Common myeloid progenitor, CD34-positive (primary cell): ENCODE measurements around the gene RABL2B. TPM values are rescaled to one million over a fixed set of nuclear protein-coding genes. Genes with fewer than 3 reads are reported as not detected.
"Not testable (repeated sequence)": the region's sequence is repeated elsewhere in the genome, so short reads cannot be mapped to it uniquely, and the experiment has no call there.

Experiments used
- CTCF ChIA-PET: fragments of 350-600 bp; sonication (Branson Sonifier 250); formaldehyde crosslinking; loops from one replicate; lab custom pipeline; 2021; ENCODE audit warnings: antibody characterized with exemption; lab: Charles Lee
- POLR2A ChIA-PET: fragments of 350-600 bp; sonication (Branson Sonifier 250); formaldehyde crosslinking; loops from one replicate; lab custom pipeline; 2021; ENCODE audit warnings: antibody characterized with exemption; lab: Charles Lee
- DNase-seq, 3 donors: peaks; one replicate each; pipeline versions ENCODE4 v3.0.0 to v3.0.0-alpha.2; 2013
- H3K27ac ChIP-seq, 2 experiments: 1 replicate in 1 of 2; 2 replicates in 1 of 2; pipeline ENCODE4 v1.7.0; 2013; ENCODE audit warnings: inconsistent platforms in 2 of 2, low read length in 2 of 2, mild to moderate bottlenecking in 2 of 2, low read depth in 1 of 2, moderate library complexity in 1 of 2; ENCODE audit not compliant: severe bottlenecking in 2 of 2, insufficient read depth in 1 of 2, poor library complexity in 1 of 2
- H3K27me3 ChIP-seq, 5 experiments: replicated peaks in 2 of 5; 1 replicate in 3 of 5; 2 replicates in 2 of 5; pipeline versions ENCODE4 v1.6.1 to v1.7.0; 2013; ENCODE audit warnings: low read length in 4 of 5, mild to moderate bottlenecking in 2 of 5, moderate library complexity in 2 of 5, inconsistent platforms in 1 of 5; ENCODE audit not compliant: insufficient read depth in 5 of 5, control insufficient read depth in 4 of 5
- H3K36me3 ChIP-seq, 4 experiments: 1 replicate in 2 of 4; 2 replicates in 2 of 4; pipeline versions ENCODE4 v1.6.1 to v1.7.0; 2013; ENCODE audit warnings: low read length in 3 of 4, control low read depth in 1 of 4, mild to moderate bottlenecking in 1 of 4; ENCODE audit not compliant: control insufficient read depth in 4 of 4, insufficient read depth in 4 of 4
- H3K4me1 ChIP-seq, 4 experiments: 1 replicate in 3 of 4; 2 replicates in 1 of 4; pipeline versions ENCODE4 v1.6.1 to v1.7.1; 2013; ENCODE audit warnings: low read length in 3 of 4, mild to moderate bottlenecking in 3 of 4, control low read depth in 1 of 4, inconsistent platforms in 1 of 4, moderate library complexity in 1 of 4; ENCODE audit not compliant: control insufficient read depth in 4 of 4, insufficient read depth in 4 of 4; ENCODE audit errors: control extremely low read depth in 1 of 4
- H3K4me3 ChIP-seq, 7 experiments: 1 replicate in 4 of 7; 2 replicates in 3 of 7; pipeline versions ENCODE4 v1.5.1 to v1.7.0; 2013; ENCODE audit warnings: mild to moderate bottlenecking in 7 of 7, low read length in 6 of 7, moderate library complexity in 6 of 7, inconsistent platforms in 2 of 7, low read depth in 2 of 7, control low read depth in 1 of 7; ENCODE audit not compliant: insufficient read depth in 4 of 7, control insufficient read depth in 1 of 7; ENCODE audit errors: extremely low read depth in 1 of 7
- H3K9me3 ChIP-seq, 5 experiments: 1 replicate in 4 of 5; 2 replicates in 1 of 5; pipeline versions ENCODE4 v1.6.1 to v1.7.1; 2013; ENCODE audit warnings: low read length in 4 of 5, mild to moderate bottlenecking in 2 of 5, inconsistent platforms in 1 of 5, low read depth in 1 of 5, moderate library complexity in 1 of 5; ENCODE audit not compliant: control insufficient read depth in 4 of 5, insufficient read depth in 2 of 5; ENCODE audit errors: control extremely low read depth in 1 of 5
- WGBS: methylation state at CpG from one replicate; pipeline ENCODE4 v1.1.5; 2013; ENCODE audit not compliant: insufficient coverage; 5-methylcytosine and 5-hydroxymethylcytosine counted together
- polyA plus RNA-seq: library from polyadenylated mRNA; unstranded; fragments of 120-200 nt; gene quantifications from one replicate; pipeline ENCODE4 v1.2.1, GENCODE V29; 2013

The RABL2B gene
- 29.6 TPM for polyA plus RNA-seq

GRCh38 chr22:50783033-50783879, at the start of gene RABL2B:
RABL2B (minus strand) TSS chr22:50783636; CDS start chr22:50782294, 1,342 bp downstream.
- POLR2A ChIA-PET = not testable (repeated sequence)
- peak; percentile 82 to 87 (median 86) for DNase-seq
- WGBS = no CpG with 5 or more reads among the region's 77 CpGs

DNA sequence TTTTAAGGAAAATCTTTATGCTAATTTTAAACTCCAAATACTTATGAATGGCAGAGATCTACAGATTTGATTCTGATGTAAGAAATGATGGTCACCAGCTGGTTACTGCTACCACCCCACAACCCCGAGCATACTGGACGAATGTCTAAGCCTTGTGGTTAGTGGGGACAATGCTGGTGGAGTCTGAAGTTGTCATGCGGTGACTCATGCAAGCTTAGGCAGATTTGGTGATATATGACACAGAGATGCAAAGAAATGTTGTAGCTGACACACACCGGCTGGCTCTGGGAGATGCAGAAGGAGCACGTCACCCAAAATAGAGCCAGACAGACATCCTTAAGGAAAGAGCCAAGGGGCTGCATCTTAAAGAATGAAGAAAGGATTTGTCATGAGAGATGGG, 3.5 kb upstream of the RABL2B start:
- H3K9me3 ChIP-seq, H3K27ac ChIP-seq, H3K4me1 ChIP-seq, POLR2A ChIA-PET, H3K27me3 ChIP-seq, H3K36me3 ChIP-seq, H3K4me3 ChIP-seq, CTCF ChIA-PET, DNase-seq: not testable (repeated sequence)
- WGBS = no CpG with 5 or more reads among the region's 5 CpGs

More at GRCh38 chr22:50783033-50783879, at the start of gene RABL2B:
- H3K9me3 ChIP-seq, H3K27ac ChIP-seq, H3K4me1 ChIP-seq, H3K27me3 ChIP-seq, CTCF ChIA-PET, H3K36me3 ChIP-seq: not testable (repeated sequence)
- H3K4me3 ChIP-seq = peak within 1 kb of the TSS; percentile 52 to 77 (median 67)

DNA sequence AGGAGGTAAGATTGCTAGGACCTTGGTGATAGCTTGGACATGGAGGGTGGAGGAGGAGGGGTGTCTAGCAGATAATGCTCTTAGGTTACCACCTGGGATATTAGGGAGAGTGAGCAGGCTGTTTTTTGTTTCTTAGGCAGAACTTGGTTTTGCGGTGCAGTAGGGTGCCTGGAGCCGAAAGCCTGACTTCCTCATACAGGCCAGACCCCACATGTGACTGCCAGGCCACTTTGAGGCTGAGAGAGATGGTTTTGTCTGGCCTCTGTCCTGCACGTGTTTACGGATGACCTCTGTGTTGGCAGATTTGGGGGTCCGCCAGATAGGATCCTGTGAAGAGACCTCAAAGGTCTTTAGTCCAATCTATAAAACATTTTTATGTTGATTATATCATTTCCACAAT, 1.9 kb upstream of the RABL2B start:
- H3K27me3 ChIP-seq, POLR2A ChIA-PET, H3K9me3 ChIP-seq, H3K27ac ChIP-seq, H3K36me3 ChIP-seq, CTCF ChIA-PET, H3K4me3 ChIP-seq, H3K4me1 ChIP-seq: not testable (repeated sequence)
- WGBS = no CpG with 5 or more reads among the region's 5 CpGs
- DNase-seq = peak in 1 of 3 donors; percentile 6

GRCh38 chr22:50783880-50784276, 442 bp upstream of the RABL2B start:
- H3K9me3 ChIP-seq, CTCF ChIA-PET, H3K36me3 ChIP-seq, H3K27ac ChIP-seq, POLR2A ChIA-PET, H3K27me3 ChIP-seq, H3K4me1 ChIP-seq: not testable (repeated sequence)
- WGBS = no CpG with 5 or more reads among the region's 16 CpGs
- H3K4me3 ChIP-seq = peak overlapping the region; percentile 49 to 72 (median 67)
- peak in 2 of 3 donors; percentile 15 to 17 for DNase-seq

DNA sequence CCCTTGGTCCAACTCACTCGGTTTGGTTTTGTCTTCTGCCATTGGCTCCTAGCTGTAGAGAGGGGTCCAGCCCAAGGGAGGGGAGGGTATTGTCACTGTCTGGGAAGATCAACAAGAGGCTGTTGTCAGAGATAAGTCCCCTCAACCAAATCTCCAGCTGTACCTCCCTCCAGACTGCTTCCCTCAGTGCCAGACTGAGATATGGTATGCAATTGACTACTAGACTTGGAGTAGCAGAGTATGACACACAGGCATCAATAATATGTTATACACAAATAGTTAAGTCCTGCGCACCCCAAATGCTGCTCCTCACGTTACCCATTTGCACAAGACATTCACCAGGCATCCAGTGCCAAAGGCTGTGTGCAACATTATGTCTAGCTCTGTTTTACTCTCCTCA, 1.2 kb downstream of the RABL2B start:
- DNase-seq, H3K27me3 ChIP-seq, H3K9me3 ChIP-seq, CTCF ChIA-PET, H3K27ac ChIP-seq, H3K4me3 ChIP-seq, H3K4me1 ChIP-seq, POLR2A ChIA-PET, H3K36me3 ChIP-seq: not testable (repeated sequence)
- WGBS = no CpG with 5 or more reads among the region's 3 CpGs

GRCh38 chr22:50780244-50780643, 3.2 kb downstream of the RABL2B start:
- DNase-seq, H3K27ac ChIP-seq, H3K36me3 ChIP-seq, H3K4me3 ChIP-seq, H3K4me1 ChIP-seq, CTCF ChIA-PET, H3K9me3 ChIP-seq, POLR2A ChIA-PET, H3K27me3 ChIP-seq: not testable (repeated sequence)
- WGBS = 100% methylated on average over 2 of the region's 4 CpGs

GRCh38 chr22:50777631-50778030, 5.8 kb downstream of the RABL2B start:
- CTCF ChIA-PET, H3K4me1 ChIP-seq, H3K27ac ChIP-seq, DNase-seq, H3K27me3 ChIP-seq, POLR2A ChIA-PET, H3K4me3 ChIP-seq, H3K9me3 ChIP-seq, H3K36me3 ChIP-seq: not testable (repeated sequence)
- 94% methylated on average over 2 of the region's 5 CpGs for WGBS
